ENCODE results near the gene BRF1.
"Not testable (repeated sequence)": the region's sequence is repeated elsewhere in the genome, so short reads cannot be mapped to it uniquely, and the experiment has no call there.

The BRF1 gene

DNA sequence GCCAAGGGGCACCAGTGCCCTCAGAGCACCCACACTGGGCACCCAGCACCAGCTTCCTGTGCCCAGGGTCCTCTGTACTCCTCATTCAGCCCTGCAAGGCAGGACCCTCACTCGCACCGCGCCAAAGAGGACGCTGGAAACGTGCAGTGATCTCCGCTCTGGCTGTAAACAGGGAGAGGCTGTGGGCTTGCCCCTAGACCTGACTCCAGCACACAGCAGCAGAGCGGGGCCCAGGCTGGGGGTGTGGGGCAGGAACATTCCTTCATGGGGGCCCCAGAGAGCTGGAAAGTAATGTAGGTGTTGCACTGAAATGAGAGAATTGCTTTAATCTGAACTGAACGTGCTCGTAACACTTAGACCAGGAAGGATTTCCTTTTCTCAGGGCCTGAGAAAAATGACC, 5.0 kb upstream of the BRF1 start:
- Histone ChIP-seq H3K4me3 (ENCODE audit: low read length) (no peak overlapping the region), H3K4me1 (ENCODE audit: control insufficient read depth, insufficient read depth, low read length) (no peaks in the 10 kb centered on the region), H3K27ac (ENCODE audit: low read depth, low read length) (no peak overlapping the region), H3K36me3 (ENCODE audit: control insufficient read depth, insufficient read depth, low read length) (no peaks in the 10 kb centered on the region), H3K9ac (ENCODE audit: low read length) (no peak overlapping the region), H3K27me3 (ENCODE audit: control insufficient read depth, insufficient read depth, low read length) (no peaks in the 10 kb centered on the region)

DNA sequence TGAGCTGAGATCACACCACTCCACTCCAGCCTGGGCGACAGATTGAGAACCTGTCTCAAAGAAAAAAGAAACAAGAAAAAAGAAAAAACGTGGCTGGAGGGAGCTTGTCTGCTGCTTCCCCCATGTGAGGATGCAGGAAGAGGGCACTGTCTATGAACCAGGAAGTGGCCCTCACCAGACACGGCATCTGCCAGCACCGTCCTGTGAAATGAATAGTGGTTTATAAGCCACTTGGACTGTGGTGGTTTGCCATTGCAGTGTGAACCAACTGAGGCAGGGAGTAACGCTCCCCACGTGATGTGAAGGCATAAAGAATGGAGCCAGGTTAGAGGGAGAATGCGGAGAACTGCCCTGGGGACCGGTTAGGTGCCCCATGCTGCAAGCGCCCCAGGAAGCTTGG, 4.5 kb upstream of the BRF1 start:
- Histone ChIP-seq H3K36me3 (ENCODE audit: control insufficient read depth, insufficient read depth, low read length) (no peaks in the 10 kb centered on the region), H3K27ac (ENCODE audit: low read depth, low read length) (no peak overlapping the region)

DNA sequence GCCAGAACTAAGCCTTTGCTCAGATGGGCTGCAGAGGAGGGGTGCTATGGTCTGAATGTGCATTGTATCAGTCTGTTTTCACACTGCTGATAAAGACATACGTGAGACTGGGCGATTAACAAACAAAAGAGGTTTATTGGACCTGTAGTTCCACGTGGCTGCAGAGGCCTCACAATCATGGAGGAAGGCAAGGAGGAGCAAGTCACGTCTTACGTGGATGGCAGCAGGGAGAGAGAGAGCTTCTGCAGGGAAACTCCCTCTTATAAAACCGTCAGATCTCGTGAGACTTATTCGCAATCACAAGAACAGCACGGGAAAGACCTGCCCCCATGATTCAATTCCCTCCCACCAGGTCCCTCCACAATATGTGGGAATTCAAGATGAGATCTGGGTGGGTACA, 3.8 kb upstream of the BRF1 start:
- H3K27ac ChIP-seq (ENCODE audit: low read depth, low read length), result no peak overlapping the region
- peaks cover 4% of the 10 kb centered on the region for H3K4me1 ChIP-seq (ENCODE audit: control insufficient read depth, insufficient read depth, low read length)
- H3K4me3 ChIP-seq (ENCODE audit: low read length), result no peak overlapping the region
- no peaks in the 10 kb centered on the region for H3K36me3 ChIP-seq (ENCODE audit: control insufficient read depth, insufficient read depth, low read length)
- no peak overlapping the region for H3K9ac ChIP-seq (ENCODE audit: low read length)
- no peaks in the 10 kb centered on the region for H3K27me3 ChIP-seq (ENCODE audit: control insufficient read depth, insufficient read depth, low read length)

More for the DNA sequence above, 4.5 kb upstream of the BRF1 start:
- no peaks in the 10 kb centered on the region for H3K4me1 ChIP-seq (ENCODE audit: control insufficient read depth, insufficient read depth, low read length)
- no peaks in the 10 kb centered on the region for H3K27me3 ChIP-seq (ENCODE audit: control insufficient read depth, insufficient read depth, low read length)
- no peak overlapping the region for H3K4me3 ChIP-seq (ENCODE audit: low read length)
- no peak overlapping the region for H3K9ac ChIP-seq (ENCODE audit: low read length)

GRCh38 chr14:105303949-105304348, 3.1 kb upstream of the BRF1 start:
- Histone ChIP-seq H3K4me3 (ENCODE audit: low read length) (no peak overlapping the region), H3K27ac (ENCODE audit: low read depth, low read length) (no peak overlapping the region), H3K9ac (ENCODE audit: low read length) (no peak overlapping the region), H3K4me1 (ENCODE audit: control insufficient read depth, insufficient read depth, low read length) (peaks cover 8% of the 10 kb centered on the region), H3K36me3 (ENCODE audit: control insufficient read depth, insufficient read depth, low read length) (no peaks in the 10 kb centered on the region), H3K27me3 (ENCODE audit: control insufficient read depth, insufficient read depth, low read length) (no peaks in the 10 kb centered on the region)

DNA sequence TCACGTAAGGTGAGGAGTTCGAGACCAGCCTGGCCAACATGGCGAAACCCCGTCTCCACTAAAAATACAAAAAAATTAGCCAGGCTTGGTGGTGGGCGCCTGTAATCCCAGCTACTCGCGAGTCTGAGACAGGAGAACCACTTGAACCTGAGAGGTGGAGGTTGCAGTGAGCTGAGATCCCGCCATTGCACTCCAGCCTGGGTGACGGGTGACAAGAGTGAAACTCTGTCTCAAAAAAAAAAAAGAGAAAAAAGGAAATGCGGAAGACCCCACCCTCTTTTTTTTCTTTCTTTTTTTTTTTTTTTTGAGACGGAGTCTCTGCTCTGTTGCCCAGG, 1.1 kb upstream of the BRF1 start:
- H3K4me1 ChIP-seq (ENCODE audit: control insufficient read depth, insufficient read depth, low read length); H3K27me3 ChIP-seq (ENCODE audit: control insufficient read depth, insufficient read depth, low read length); H3K9ac ChIP-seq (ENCODE audit: low read length); H3K36me3 ChIP-seq (ENCODE audit: control insufficient read depth, insufficient read depth, low read length): not testable (repeated sequence)
- peak overlapping the region; percentile 70 for H3K4me3 ChIP-seq (ENCODE audit: low read length)
- peak overlapping the region; percentile 97 for H3K27ac ChIP-seq (ENCODE audit: low read depth, low read length)

- Histone ChIP-seq H3K9ac (ENCODE audit: low read length) (peak overlapping the region; percentile 80), H3K4me3 (ENCODE audit: low read length) (peak overlapping the region; percentile 95), H3K27ac (ENCODE audit: low read depth, low read length) (peak overlapping the region; percentile 97), H3K27me3 (ENCODE audit: control insufficient read depth, insufficient read depth, low read length) (no peaks in the 10 kb centered on the region), H3K4me1 (ENCODE audit: control insufficient read depth, insufficient read depth, low read length) (peaks cover 8% of the 10 kb centered on the region), H3K36me3 (ENCODE audit: control insufficient read depth, insufficient read depth, low read length) (no peaks in the 10 kb centered on the region)
These were observed 508 bp upstream of the BRF1 start for GRCh38 chr14:105301103-105301914.

GRCh38 chr14:105299654-105300541, 903 bp downstream of the BRF1 start:
- Histone ChIP-seq H3K27me3 (ENCODE audit: control insufficient read depth, insufficient read depth, low read length) (no peaks in the 10 kb centered on the region), H3K4me1 (ENCODE audit: control insufficient read depth, insufficient read depth, low read length) (peaks cover 8% of the 10 kb centered on the region), H3K9ac (ENCODE audit: low read length) (peak overlapping the region; percentile 7), H3K36me3 (ENCODE audit: control insufficient read depth, insufficient read depth, low read length) (no peaks in the 10 kb centered on the region), H3K27ac (ENCODE audit: low read depth, low read length) (peak overlapping the region; percentile 97), H3K4me3 (ENCODE audit: low read length) (peak overlapping the region; percentile 95)

DNA sequence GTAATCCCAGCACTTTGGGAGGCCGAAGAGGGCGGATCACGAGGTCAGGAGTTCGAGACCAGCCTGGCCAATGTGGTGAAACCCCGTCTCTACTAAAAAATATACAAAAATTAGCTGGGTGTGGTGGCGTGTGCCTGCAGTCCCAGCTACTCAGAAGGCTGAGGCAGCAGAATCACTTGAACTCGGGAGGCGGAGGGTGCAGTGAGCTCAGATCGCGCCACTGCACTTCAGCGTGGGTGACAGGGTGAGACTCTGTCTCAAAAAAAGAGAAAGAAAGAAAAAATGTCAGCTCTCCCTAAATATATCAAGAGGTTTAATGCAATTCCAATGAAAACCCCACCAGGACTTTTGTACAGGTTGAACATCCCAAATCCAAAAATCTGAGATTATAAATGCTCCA, 3.5 kb downstream of the BRF1 start:
- not testable (repeated sequence) for H3K4me3 ChIP-seq (ENCODE audit: low read length); H3K27me3 ChIP-seq (ENCODE audit: control insufficient read depth, insufficient read depth, low read length); H3K9ac ChIP-seq (ENCODE audit: low read length); H3K27ac ChIP-seq (ENCODE audit: low read depth, low read length); H3K36me3 ChIP-seq (ENCODE audit: control insufficient read depth, insufficient read depth, low read length)
- peaks cover 13% of the 10 kb centered on the region for H3K4me1 ChIP-seq (ENCODE audit: control insufficient read depth, insufficient read depth, low read length)

GRCh38 chr14:105294142-105294597, 6.6 kb downstream of the BRF1 start:
- Histone ChIP-seq H3K27ac (ENCODE audit: low read depth, low read length) (no peak overlapping the region), H3K27me3 (ENCODE audit: control insufficient read depth, insufficient read depth, low read length) (no peaks in the 10 kb centered on the region), H3K9ac (ENCODE audit: low read length) (no peak overlapping the region), H3K36me3 (ENCODE audit: control insufficient read depth, insufficient read depth, low read length) (no peaks in the 10 kb centered on the region), H3K4me3 (ENCODE audit: low read length) (no peak overlapping the region), H3K4me1 (ENCODE audit: control insufficient read depth, insufficient read depth, low read length) (peaks cover 5% of the 10 kb centered on the region)

GRCh38 chr14:105292826-105293711, 7.7 kb downstream of the BRF1 start:
- Histone ChIP-seq H3K27ac (ENCODE audit: low read depth, low read length) (no peak overlapping the region), H3K27me3 (ENCODE audit: control insufficient read depth, insufficient read depth, low read length) (no peaks in the 10 kb centered on the region), H3K36me3 (ENCODE audit: control insufficient read depth, insufficient read depth, low read length) (no peaks in the 10 kb centered on the region), H3K4me3 (ENCODE audit: low read length) (no peak overlapping the region), H3K9ac (ENCODE audit: low read length) (no peak overlapping the region), H3K4me1 (ENCODE audit: control insufficient read depth, insufficient read depth, low read length) (peaks cover 5% of the 10 kb centered on the region)

- no peak overlapping the region for H3K9ac ChIP-seq (ENCODE audit: low read length)
- H3K36me3 ChIP-seq (ENCODE audit: control insufficient read depth, insufficient read depth, low read length), result no peaks in the 10 kb centered on the region
- no peak overlapping the region for H3K27ac ChIP-seq (ENCODE audit: low read depth, low read length)
- H3K27me3 ChIP-seq (ENCODE audit: control insufficient read depth, insufficient read depth, low read length), result no peaks in the 10 kb centered on the region
- no peak overlapping the region for H3K4me3 ChIP-seq (ENCODE audit: low read length)
- H3K4me1 ChIP-seq (ENCODE audit: control insufficient read depth, insufficient read depth, low read length), result peaks cover 5% of the 10 kb centered on the region
These were observed 10.0 kb downstream of the BRF1 start for GRCh38 chr14:105290621-105291346.
